Esophagus (tissue), 2 donors: ENCODE measurements around the gene OLFML2A. TPM values are rescaled to one million over a fixed set of nuclear protein-coding genes. Genes with fewer than 3 reads are reported as not detected.

ENCODE experiments used
- H3K27ac ChIP-seq, 2 donors: one replicate each; pipeline ENCODE4 v1.5.1; 2013; ENCODE audit warnings: low read depth in 2 of 2, mild to moderate bottlenecking in 2 of 2, inconsistent platforms in 1 of 2, low read length in 1 of 2, moderate library complexity in 1 of 2
- H3K27me3 ChIP-seq, 2 donors: one replicate each; pipeline ENCODE4 v1.6.1; 2013; ENCODE audit warnings: low read length in 2 of 2, control low read depth in 1 of 2, mild to moderate bottlenecking in 1 of 2; ENCODE audit not compliant: insufficient read depth in 2 of 2, control insufficient read depth in 1 of 2
- H3K36me3 ChIP-seq, 2 donors: one replicate each; pipeline ENCODE4 v1.6.1; 2013; ENCODE audit warnings: low read length in 1 of 2; ENCODE audit not compliant: control insufficient read depth in 2 of 2, insufficient read depth in 2 of 2
- H3K4me1 ChIP-seq, 2 donors: one replicate each; pipeline ENCODE4 v1.6.1; 2013; ENCODE audit warnings: low read length in 1 of 2; ENCODE audit not compliant: control insufficient read depth in 2 of 2, insufficient read depth in 2 of 2
- H3K4me3 ChIP-seq, 2 donors: one replicate each; pipeline ENCODE4 v1.5.1; 2013; ENCODE audit warnings: low read length in 2 of 2, mild to moderate bottlenecking in 2 of 2, low read depth in 1 of 2, moderate library complexity in 1 of 2
- H3K9me3 ChIP-seq, 2 donors: one replicate each; pipeline ENCODE4 v1.6.1; 2013; ENCODE audit warnings: mild to moderate bottlenecking in 2 of 2, low read depth in 1 of 2, low read length in 1 of 2, moderate library complexity in 1 of 2; ENCODE audit not compliant: control insufficient read depth in 2 of 2, insufficient read depth in 1 of 2
- WGBS, 2 donors: extraction: QIAGEN DNeasy Blood & Tissue Kit; methylation state at CpG; one replicate each; pipeline ENCODE4 v1.1.7; 2013; 5-methylcytosine and 5-hydroxymethylcytosine counted together
- polyA plus RNA-seq, 2 donors: library from polyadenylated mRNA; stranded (reverse); fragments of 200-250 nt; gene quantifications; one replicate each; pipeline ENCODE4 v1.2.3, GENCODE V29; 2013
- donor health status: healthy with polysubstance abuse.
- donor health status: Bipolar disorder and iron deficiency.

OLFML2A gene
- polyA plus RNA-seq, 2 donors, result 3.7 to 5.2 TPM

- no peak overlapping the region for H3K4me3 ChIP-seq
- H3K27ac ChIP-seq, result no peak overlapping the region
- H3K36me3 ChIP-seq, result no peaks in the 10 kb centered on the region
- no peaks in the 10 kb centered on the region for H3K4me1 ChIP-seq
- no peaks in the 10 kb centered on the region for H3K9me3 ChIP-seq
- H3K27me3 ChIP-seq, result no peaks in the 10 kb centered on the region
These were observed 18.2 kb upstream of the OLFML2A start for GRCh38 chr9:124758691-124759090.

GRCh38 chr9:124759327-124759726 lies 17.6 kb upstream of the OLFML2A start:
- WGBS, 2 donors, result 91 to 95% methylated on average over 2 of the region's 2 CpGs
- H3K4me1 ChIP-seq, result no peaks in the 10 kb centered on the region
- H3K27me3 ChIP-seq, result no peaks in the 10 kb centered on the region
- no peak overlapping the region for H3K27ac ChIP-seq
- H3K36me3 ChIP-seq, result no peaks in the 10 kb centered on the region
- H3K4me3 ChIP-seq, result no peak overlapping the region
- H3K9me3 ChIP-seq, result no peaks in the 10 kb centered on the region

- 96 to 98% methylated on average over 2 of the region's 2 CpGs for WGBS, 2 donors
- no peaks in the 10 kb centered on the region for H3K4me1 ChIP-seq
- H3K36me3 ChIP-seq, result no peaks in the 10 kb centered on the region
- no peak overlapping the region for H3K4me3 ChIP-seq
- H3K27ac ChIP-seq, result no peak overlapping the region
- H3K27me3 ChIP-seq, result peaks cover 0 to 2% of the 10 kb centered on the region in 2 donors
- H3K9me3 ChIP-seq, result no peaks in the 10 kb centered on the region
These were observed 16.2 kb upstream of the OLFML2A start for GRCh38 chr9:124760719-124761118.

GRCh38 chr9:124761196-124761595 lies 15.7 kb upstream of the OLFML2A start:
- H3K4me1 ChIP-seq, result no peaks in the 10 kb centered on the region
- H3K4me3 ChIP-seq, result no peak overlapping the region
- no peaks in the 10 kb centered on the region for H3K36me3 ChIP-seq
- no peak overlapping the region for H3K27ac ChIP-seq
- no peaks in the 10 kb centered on the region for H3K9me3 ChIP-seq
- H3K27me3 ChIP-seq, result peaks cover 0 to 2% of the 10 kb centered on the region in 2 donors
- WGBS, 2 donors, result 82 to 84% methylated on average over 2 of the region's 2 CpGs

GRCh38 chr9:124761710-124762109 lies 15.2 kb upstream of the OLFML2A start:
- peaks cover 0 to 2% of the 10 kb centered on the region in 2 donors for H3K27me3 ChIP-seq
- WGBS, 2 donors, result 84 to 87% methylated on average over 3 of the region's 3 CpGs
- no peak overlapping the region for H3K27ac ChIP-seq
- H3K4me1 ChIP-seq, result no peaks in the 10 kb centered on the region
- H3K36me3 ChIP-seq, result no peaks in the 10 kb centered on the region
- no peak overlapping the region for H3K4me3 ChIP-seq
- no peaks in the 10 kb centered on the region for H3K9me3 ChIP-seq

GRCh38 chr9:124762633-124763032 lies 14.3 kb upstream of the OLFML2A start:
- 73% methylated on average over 3 of the region's 3 CpGs for WGBS, 2 donors
- no peaks in the 10 kb centered on the region for H3K36me3 ChIP-seq
- H3K9me3 ChIP-seq, result no peaks in the 10 kb centered on the region
- no peak overlapping the region for H3K27ac ChIP-seq
- H3K4me1 ChIP-seq, result no peaks in the 10 kb centered on the region
- H3K4me3 ChIP-seq, result no peak overlapping the region
- peaks cover 0 to 2% of the 10 kb centered on the region in 2 donors for H3K27me3 ChIP-seq

GRCh38 chr9:124764774-124765438 lies 12.0 kb upstream of the OLFML2A start:
- WGBS, 2 donors, result 78 to 82% methylated on average over 6 of the region's 6 CpGs
- Histone ChIP-seq H3K9me3 (no peaks in the 10 kb centered on the region), H3K36me3 (no peaks in the 10 kb centered on the region), H3K27me3 (peaks cover 0 to 4% of the 10 kb centered on the region in 2 donors), H3K4me3 (no peak overlapping the region), H3K4me1 (no peaks in the 10 kb centered on the region), H3K27ac (no peak overlapping the region)

GRCh38 chr9:124765439-124765835 lies 11.5 kb upstream of the OLFML2A start:
- 82 to 89% methylated on average over 6 of the region's 6 CpGs for WGBS, 2 donors
- Histone ChIP-seq H3K4me1 (no peaks in the 10 kb centered on the region), H3K4me3 (no peak overlapping the region), H3K27ac (no peak overlapping the region), H3K9me3 (no peaks in the 10 kb centered on the region), H3K27me3 (peaks cover 0 to 4% of the 10 kb centered on the region in 2 donors), H3K36me3 (no peaks in the 10 kb centered on the region)

- Histone ChIP-seq H3K36me3 (no peaks in the 10 kb centered on the region), H3K27ac (no peak overlapping the region), H3K4me1 (no peaks in the 10 kb centered on the region), H3K9me3 (no peaks in the 10 kb centered on the region), H3K27me3 (peaks cover 0 to 4% of the 10 kb centered on the region in 2 donors), H3K4me3 (no peak overlapping the region)
- 92 to 95% methylated on average over 1 of the region's 1 CpG for WGBS, 2 donors
These were observed 10.6 kb upstream of the OLFML2A start for GRCh38 chr9:124766326-124766725.

- Histone ChIP-seq H3K27ac (no peak overlapping the region), H3K9me3 (no peaks in the 10 kb centered on the region), H3K4me1 (no peaks in the 10 kb centered on the region), H3K27me3 (peaks cover 0 to 4% of the 10 kb centered on the region in 2 donors), H3K4me3 (no peak overlapping the region), H3K36me3 (no peaks in the 10 kb centered on the region)
- 66 to 74% methylated on average over 4 of the region's 4 CpGs for WGBS, 2 donors
These were observed 9.9 kb upstream of the OLFML2A start for GRCh38 chr9:124766815-124767554.
